ENCODE results near the gene EME1. TPM values are rescaled to one million over a fixed set of nuclear protein-coding genes. Genes with fewer than 3 reads are reported as not detected.

The EME1 gene
- total RNA-seq, 1 experiment from 2014 or later: 31.9 TPM

- POLR2A ChIA-PET (ENCODE audit: low non-redundant PET): no interaction called here
- H3K9me3 ChIP-seq (ENCODE audit: low read depth, low read length, poor library complexity, severe bottlenecking): no peaks in the 10 kb centered on the region
- intact Hi-C loops (cut with micrococcal nuclease; ENCODE audit: unreplicated experiment): no loop called here
- DNase-seq (ENCODE audit: low spot score): no peak
- no peak overlapping the region for H3K4me3 ChIP-seq (ENCODE audit: low read depth, low read length, poor library complexity, severe bottlenecking)
- H3K4me1 ChIP-seq (ENCODE audit: insufficient read depth, low read length, poor library complexity, severe bottlenecking): no peaks in the 10 kb centered on the region
- H3K27me3 ChIP-seq (replicated peaks; ENCODE audit: insufficient read depth, low read depth, low read length, poor library complexity): no peaks in the 10 kb centered on the region
- no peak for TF ChIP-seq CTCF (conservative IDR thresholded peaks at IDR 0.05; ENCODE audit: low read depth, low read length)
- no peak for TF ChIP-seq EZH2 (IDR thresholded peaks at IDR 0.05; ENCODE audit: borderline replicate concordance, low read depth, low read length, poor library complexity, severe bottlenecking)
- CTCF ChIA-PET: no interaction called here
- peaks cover 92% of the 10 kb centered on the region for H3K36me3 ChIP-seq (ENCODE audit: insufficient read depth, low read length, poor library complexity, severe bottlenecking)
- no TSS peak for BruUV-seq (replicated peaks)
- H3K27ac ChIP-seq (ENCODE audit: low read depth, low read length, poor library complexity, severe bottlenecking): no peak overlapping the region
Measured at GRCh38 chr17:50386510-50386909, 13.5 kb downstream of the EME1 start.

GRCh38 chr17:50388728-50389127, 15.7 kb downstream of the EME1 start:
- DNase-seq (ENCODE audit: low spot score): no peak
- intact Hi-C loops (cut with micrococcal nuclease; ENCODE audit: unreplicated experiment): no loop called here
- ChIA-PET CTCF (interaction anchor here (1.0 kb wide), 1 partner anchor 8 kb away, joined by 4 read pairs; the partner anchor contains the start of gene LRRC59), POLR2A (ENCODE audit: low non-redundant PET) (no interaction called here)
- H3K27ac ChIP-seq (ENCODE audit: low read depth, low read length, poor library complexity, severe bottlenecking): no peak overlapping the region
- no peaks in the 10 kb centered on the region for H3K9me3 ChIP-seq (ENCODE audit: low read depth, low read length, poor library complexity, severe bottlenecking)
- H3K27me3 ChIP-seq (replicated peaks; ENCODE audit: insufficient read depth, low read depth, low read length, poor library complexity): no peaks in the 10 kb centered on the region
- BruUV-seq (replicated peaks): no TSS peak
- no peaks in the 10 kb centered on the region for H3K4me1 ChIP-seq (ENCODE audit: insufficient read depth, low read length, poor library complexity, severe bottlenecking)
- no peak for TF ChIP-seq CTCF (conservative IDR thresholded peaks at IDR 0.05; ENCODE audit: low read depth, low read length)
- no peak for TF ChIP-seq EZH2 (IDR thresholded peaks at IDR 0.05; ENCODE audit: borderline replicate concordance, low read depth, low read length, poor library complexity, severe bottlenecking)
- H3K36me3 ChIP-seq (ENCODE audit: insufficient read depth, low read length, poor library complexity, severe bottlenecking): peaks cover 92% of the 10 kb centered on the region
- H3K4me3 ChIP-seq (ENCODE audit: low read depth, low read length, poor library complexity, severe bottlenecking): no peak overlapping the region

- H3K4me3 ChIP-seq (ENCODE audit: low read depth, low read length, poor library complexity, severe bottlenecking): no peak overlapping the region
- CTCF ChIA-PET: interaction anchor here (1.0 kb wide), 1 partner anchor 8 kb away, joined by 4 read pairs; the partner anchor contains the start of gene LRRC59
- POLR2A ChIA-PET (ENCODE audit: low non-redundant PET): no interaction called here
- H3K9me3 ChIP-seq (ENCODE audit: low read depth, low read length, poor library complexity, severe bottlenecking): no peaks in the 10 kb centered on the region
- TF ChIP-seq CTCF (conservative IDR thresholded peaks at IDR 0.05; ENCODE audit: low read depth, low read length): no peak
- TF ChIP-seq EZH2 (IDR thresholded peaks at IDR 0.05; ENCODE audit: borderline replicate concordance, low read depth, low read length, poor library complexity, severe bottlenecking): no peak
- peaks cover 93% of the 10 kb centered on the region for H3K36me3 ChIP-seq (ENCODE audit: insufficient read depth, low read length, poor library complexity, severe bottlenecking)
- no peak for DNase-seq (ENCODE audit: low spot score)
- H3K4me1 ChIP-seq (ENCODE audit: insufficient read depth, low read length, poor library complexity, severe bottlenecking): no peaks in the 10 kb centered on the region
- no peaks in the 10 kb centered on the region for H3K27me3 ChIP-seq (replicated peaks; ENCODE audit: insufficient read depth, low read depth, low read length, poor library complexity)
- intact Hi-C loops (cut with micrococcal nuclease; ENCODE audit: unreplicated experiment): no loop called here
- no TSS peak for BruUV-seq (replicated peaks)
- H3K27ac ChIP-seq (ENCODE audit: low read depth, low read length, poor library complexity, severe bottlenecking): no peak overlapping the region
Measured at GRCh38 chr17:50389534-50389933, 16.5 kb downstream of the EME1 start.

All from A673 (cell line).